H1 (cell line): Measurements from ENCODE around the gene AIDA. TPM values are rescaled to one million over a fixed set of nuclear protein-coding genes. Genes with fewer than 3 reads are reported as not detected.

Experiments
- CBX8 ChIP-seq: fragments of 300-800, 300-1000 bp; sonication (generic); IDR thresholded peaks from 2 replicates; pipeline ENCODE4 v1.7.1; 2016; ENCODE audit warnings: low read depth, low read length, borderline replicate concordance
- CHD1 ChIP-seq: IDR thresholded peaks from 2 replicates; pipeline ENCODE4 v1.6.1; 2012; ENCODE audit warnings: low read depth, low read length, improper control_type of control experiment
- CREB1 ChIP-seq: IDR thresholded peaks from 2 replicates; pipeline ENCODE4 v1.6.1; 2012; ENCODE audit warnings: inconsistent platforms
- CTBP2 ChIP-seq: IDR thresholded peaks from 2 replicates; pipeline ENCODE4 v1.7.0; 2011; ENCODE audit warnings: borderline replicate concordance, mild to moderate bottlenecking, moderate library complexity, mixed read lengths, low read length; ENCODE audit not compliant: insufficient read depth, insufficient read length
- EGR1 ChIP-seq: IDR thresholded peaks from 2 replicates; pipeline ENCODE4 v1.6.1; 2011; ENCODE audit warnings: low read depth, low read length, borderline replicate concordance
- GABPA ChIP-seq: IDR thresholded peaks from 2 replicates; pipeline ENCODE4 v1.6.1; 2011; ENCODE audit warnings: mild to moderate bottlenecking, low read length, moderate library complexity, borderline replicate concordance; ENCODE audit not compliant: insufficient read depth
- HDAC6 ChIP-seq: IDR thresholded peaks from one replicate; pipeline ENCODE4 v1.7.1; 2012; ENCODE audit warnings: low read depth, mild to moderate bottlenecking, inconsistent platforms, low read length, moderate library complexity
- JUN ChIP-seq: IDR thresholded peaks from 2 replicates; pipeline ENCODE4 v1.6.1; 2011; ENCODE audit warnings: low read depth, mild to moderate bottlenecking, improper control_type of control experiment, low read length
- NRF1 ChIP-seq: IDR thresholded peaks from 2 replicates; pipeline ENCODE4 v1.6.1; 2011; ENCODE audit warnings: mild to moderate bottlenecking, low read depth, low read length, improper control_type of control experiment
- RBBP5 ChIP-seq: IDR thresholded peaks from 2 replicates; pipeline ENCODE4 v1.7.1; 2012; ENCODE audit warnings: low read depth, mild to moderate bottlenecking, inconsistent platforms, low read length, moderate library complexity, borderline replicate concordance
- RNF2 ChIP-seq: fragments of 200-900, 300-1000 bp; sonication (generic); IDR thresholded peaks from 2 replicates; pipeline ENCODE4 v1.7.1; 2016; ENCODE audit warnings: borderline replicate concordance, low read depth, mild to moderate bottlenecking, antibody characterized with exemption, low read length; ENCODE audit not compliant: poor library complexity, severe bottlenecking; ENCODE audit errors: missing control alignments
- SAP30 ChIP-seq: fragments of 300-600 bp; sonication (generic); IDR thresholded peaks from 2 replicates; pipeline ENCODE4 v1.7.1; 2012; ENCODE audit warnings: low read length, moderate library complexity, mild to moderate bottlenecking, inconsistent platforms; ENCODE audit not compliant: insufficient read depth, insufficient replicate concordance
- SIRT6 ChIP-seq: IDR thresholded peaks from one replicate; pipeline ENCODE4 v1.7.1; 2012; ENCODE audit warnings: low read length, inconsistent platforms
- SIX5 ChIP-seq: IDR thresholded peaks from 2 replicates; pipeline ENCODE4 v1.6.1; 2011; ENCODE audit warnings: mild to moderate bottlenecking, low read depth, low read length
- SP4 ChIP-seq: IDR thresholded peaks from 2 replicates; pipeline ENCODE4 v1.6.1; 2012; ENCODE audit warnings: low read length, inconsistent platforms
- SRF ChIP-seq: IDR thresholded peaks from 2 replicates; pipeline ENCODE4 v1.6.1; 2011; ENCODE audit warnings: mild to moderate bottlenecking, low read depth, low read length, moderate library complexity
- TAF1 ChIP-seq: IDR thresholded peaks from 2 replicates; pipeline ENCODE4 v1.6.1; 2011; ENCODE audit warnings: mild to moderate bottlenecking, low read depth, low read length
- TAF7 ChIP-seq: optimal IDR thresholded peaks from 2 replicates; pipeline ENCODE3; 2011; ENCODE audit warnings: low read depth, mild to moderate bottlenecking, inconsistent platforms, low read length, moderate library complexity, borderline replicate concordance
- TCF12 ChIP-seq: IDR thresholded peaks from 2 replicates; pipeline ENCODE4 v1.6.1; 2011; ENCODE audit warnings: low read depth, mild to moderate bottlenecking, low read length
- TEAD4 ChIP-seq: IDR thresholded peaks from 2 replicates; pipeline ENCODE4 v1.6.1; 2012; ENCODE audit warnings: low read depth, low read length, inconsistent platforms, mixed read lengths
- polyA plus RNA-seq, 7 experiments: library from polyadenylated mRNA; depleted of rRNA in 3 of 7; stranded (reverse) in 5 of 7; unstranded in 2 of 7; fragments of >200 nt in 5 of 7; fragments of 200-250 nt in 2 of 7; gene quantifications; 1 replicate in 5 of 7; 2 replicates in 1 of 7; 4 replicates in 1 of 7; pipeline versions ENCODE4 v1.2.1 to v1.2.3, GENCODE V29; 2011 to 2013; ENCODE audit warnings: missing spikeins in 2 of 7, mixed read lengths in 2 of 7
- total RNA-seq: library from RNA; stranded (reverse); fragmentation: NEBNext Ultra II Directional; extraction: Animal tissue kit (Norgen Biotek cat#: 25700); gene quantifications from 2 replicates; pipeline ENCODE4 v1.2.1, GENCODE V29; 2021
- TF ChIP-seq, protein P1 (sequence below): IDR thresholded peaks from 2 replicates; pipeline ENCODE4 v1.6.1; 2012; ENCODE audit warnings: low read length, inconsistent platforms
- TF ChIP-seq, protein P2 (sequence below): IDR thresholded peaks from 2 replicates; pipeline ENCODE4 v1.6.1; 2012; ENCODE audit warnings: inconsistent platforms

Gene AIDA
- total and polyA plus RNA-seq, 2 of the 8 experiments (the other 6 are each of a cell fraction or from before 2014, with no cell fraction given): 52.5 to 103 TPM

DNA sequence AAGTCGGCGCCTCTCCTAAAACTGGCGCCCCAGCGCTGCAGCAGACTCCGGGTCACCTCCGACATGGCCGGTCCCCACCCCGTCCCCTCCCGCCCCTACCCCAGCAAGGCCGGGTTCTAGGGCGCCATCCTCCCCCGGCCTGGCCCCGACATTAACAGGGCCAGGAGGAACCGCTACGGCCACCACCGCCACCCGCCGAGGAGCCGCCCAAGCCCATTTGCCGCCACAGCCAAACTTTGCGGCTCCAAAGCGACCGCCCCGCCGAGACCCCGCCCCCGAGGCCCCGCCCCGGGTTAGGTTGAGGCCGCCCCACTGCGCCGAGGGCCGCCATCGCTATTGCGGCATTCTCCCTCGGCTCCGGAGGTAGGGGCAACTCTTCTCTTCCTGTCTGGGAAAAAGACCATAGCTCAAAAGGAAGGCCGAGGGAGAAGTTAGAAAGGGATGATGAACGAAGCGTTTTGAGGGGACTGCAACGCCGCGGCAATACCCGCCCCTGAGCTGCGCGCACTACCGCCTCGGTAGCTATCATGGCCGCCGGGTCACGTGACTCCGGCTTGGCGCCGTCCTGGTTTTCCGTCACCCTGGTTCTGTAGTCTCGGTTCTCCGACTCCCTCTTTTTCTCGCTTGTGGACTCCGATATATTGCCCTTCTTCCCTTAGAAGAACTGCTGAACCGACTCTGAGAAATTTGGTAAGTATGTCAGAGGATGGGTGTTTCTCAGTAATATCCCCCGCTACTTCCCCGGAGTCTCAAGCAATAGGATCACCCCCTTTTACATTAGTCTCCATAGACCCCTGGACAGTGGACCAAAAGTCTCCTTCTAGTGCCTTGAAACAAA, at the start of gene AIDA, which contains the start of gene BROX (continued):
- TF ChIP-seq, protein P1, sequence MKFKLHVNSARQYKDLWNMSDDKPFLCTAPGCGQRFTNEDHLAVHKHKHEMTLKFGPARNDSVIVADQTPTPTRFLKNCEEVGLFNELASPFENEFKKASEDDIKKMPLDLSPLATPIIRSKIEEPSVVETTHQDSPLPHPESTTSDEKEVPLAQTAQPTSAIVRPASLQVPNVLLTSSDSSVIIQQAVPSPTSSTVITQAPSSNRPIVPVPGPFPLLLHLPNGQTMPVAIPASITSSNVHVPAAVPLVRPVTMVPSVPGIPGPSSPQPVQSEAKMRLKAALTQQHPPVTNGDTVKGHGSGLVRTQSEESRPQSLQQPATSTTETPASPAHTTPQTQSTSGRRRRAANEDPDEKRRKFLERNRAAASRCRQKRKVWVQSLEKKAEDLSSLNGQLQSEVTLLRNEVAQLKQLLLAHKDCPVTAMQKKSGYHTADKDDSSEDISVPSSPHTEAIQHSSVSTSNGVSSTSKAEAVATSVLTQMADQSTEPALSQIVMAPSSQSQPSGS: no peak
- TF ChIP-seq NRF1: no peak
- TF ChIP-seq SRF: no peak
- no peak for TF ChIP-seq HDAC6
- TF ChIP-seq SIRT6: no peak
- peak; percentile 92 for TF ChIP-seq SAP30
- TF ChIP-seq TAF7: peak; percentile 14
- no peak for TF ChIP-seq TCF12
- TF ChIP-seq SP4: no peak
- no peak for TF ChIP-seq CREB1
- no peak for TF ChIP-seq CHD1
- no peak for TF ChIP-seq CBX8
- TF ChIP-seq CTBP2: no peak
- no peak for TF ChIP-seq JUN
- TF ChIP-seq TEAD4: no peak
- no peak for TF ChIP-seq EGR1
- TF ChIP-seq TAF1: peak; percentile 40; the same call in 1 of the 2 replicates
- no peak; the same call in none of the 2 replicates for TF ChIP-seq RBBP5
- TF ChIP-seq GABPA: no peak
- TF ChIP-seq SIX5: peak; percentile 47; the same call in 1 of the 2 replicates
- TF ChIP-seq RNF2: no peak
- TF ChIP-seq, protein P2, sequence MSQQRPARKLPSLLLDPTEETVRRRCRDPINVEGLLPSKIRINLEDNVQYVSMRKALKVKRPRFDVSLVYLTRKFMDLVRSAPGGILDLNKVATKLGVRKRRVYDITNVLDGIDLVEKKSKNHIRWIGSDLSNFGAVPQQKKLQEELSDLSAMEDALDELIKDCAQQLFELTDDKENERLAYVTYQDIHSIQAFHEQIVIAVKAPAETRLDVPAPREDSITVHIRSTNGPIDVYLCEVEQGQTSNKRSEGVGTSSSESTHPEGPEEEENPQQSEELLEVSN: no peak
